ENCODE results near the gene FAM184A. TPM values are rescaled to one million over a fixed set of nuclear protein-coding genes. Genes with fewer than 3 reads are reported as not detected.

FAM184A gene
- total and polyA plus RNA-seq, 2 of the 13 experiments (the other 11 are each of a cell fraction or from before 2014, with no cell fraction given) = 7.0 to 18.0 TPM

DNA sequence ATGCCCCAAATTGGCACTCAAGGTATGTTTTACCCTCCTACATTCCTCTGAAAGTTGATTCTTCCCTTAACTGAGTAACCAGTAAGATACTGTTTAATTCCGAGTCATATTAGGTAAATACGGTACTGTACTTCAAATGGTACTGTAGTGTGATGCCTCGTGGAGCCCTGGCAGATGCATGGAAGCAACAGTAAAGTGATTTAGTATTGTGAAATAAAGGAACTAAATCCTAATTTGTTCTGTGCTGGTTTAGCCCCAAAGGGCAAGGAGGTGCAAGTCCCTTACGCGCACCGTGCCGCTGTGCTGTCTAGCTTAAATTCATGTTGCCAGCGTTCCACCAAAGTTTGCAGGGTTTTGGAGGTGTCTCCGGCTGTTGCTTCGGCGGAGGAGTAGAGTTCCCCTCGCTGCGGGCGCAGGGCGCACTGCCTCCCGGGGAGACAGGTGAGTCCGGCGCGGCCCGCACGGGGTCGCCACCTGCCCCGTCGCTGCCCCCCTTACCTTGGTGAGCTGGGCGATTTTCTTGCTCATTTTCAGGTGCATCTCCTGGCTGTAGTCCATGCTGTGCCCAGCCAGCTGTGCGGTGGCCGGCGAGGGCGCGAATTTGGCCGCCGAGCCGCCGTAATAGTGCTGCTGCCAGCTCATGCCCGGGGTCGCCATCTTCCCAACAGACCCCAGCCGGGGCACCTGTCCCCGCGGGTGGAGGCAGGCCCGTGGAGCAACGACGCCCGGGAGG lies 655 bp downstream of the FAM184A start (continued):
- TF ChIP-seq, protein P1, sequence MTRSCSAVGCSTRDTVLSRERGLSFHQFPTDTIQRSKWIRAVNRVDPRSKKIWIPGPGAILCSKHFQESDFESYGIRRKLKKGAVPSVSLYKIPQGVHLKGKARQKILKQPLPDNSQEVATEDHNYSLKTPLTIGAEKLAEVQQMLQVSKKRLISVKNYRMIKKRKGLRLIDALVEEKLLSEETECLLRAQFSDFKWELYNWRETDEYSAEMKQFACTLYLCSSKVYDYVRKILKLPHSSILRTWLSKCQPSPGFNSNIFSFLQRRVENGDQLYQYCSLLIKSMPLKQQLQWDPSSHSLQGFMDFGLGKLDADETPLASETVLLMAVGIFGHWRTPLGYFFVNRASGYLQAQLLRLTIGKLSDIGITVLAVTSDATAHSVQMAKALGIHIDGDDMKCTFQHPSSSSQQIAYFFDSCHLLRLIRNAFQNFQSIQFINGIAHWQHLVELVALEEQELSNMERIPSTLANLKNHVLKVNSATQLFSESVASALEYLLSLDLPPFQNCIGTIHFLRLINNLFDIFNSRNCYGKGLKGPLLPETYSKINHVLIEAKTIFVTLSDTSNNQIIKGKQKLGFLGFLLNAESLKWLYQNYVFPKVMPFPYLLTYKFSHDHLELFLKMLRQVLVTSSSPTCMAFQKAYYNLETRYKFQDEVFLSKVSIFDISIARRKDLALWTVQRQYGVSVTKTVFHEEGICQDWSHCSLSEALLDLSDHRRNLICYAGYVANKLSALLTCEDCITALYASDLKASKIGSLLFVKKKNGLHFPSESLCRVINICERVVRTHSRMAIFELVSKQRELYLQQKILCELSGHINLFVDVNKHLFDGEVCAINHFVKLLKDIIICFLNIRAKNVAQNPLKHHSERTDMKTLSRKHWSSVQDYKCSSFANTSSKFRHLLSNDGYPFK (CRISPR knock-in tag; IDR thresholded peaks at IDR 0.05; ENCODE audit: borderline replicate concordance) = peak; percentile 62; the same call in 1 of the 2 replicates
- TF ChIP-seq ZNF335 (CRISPR knock-in tag; IDR thresholded peaks at IDR 0.05) = peak; percentile 67; the same call in 1 of the 2 replicates
- TF ChIP-seq MEF2D (CRISPR knock-in tag; IDR thresholded peaks at IDR 0.05) = peak; percentile 51; the same call in 1 of the 2 replicates
- TF ChIP-seq THYN1 (CRISPR knock-in tag; IDR thresholded peaks at IDR 0.05; ENCODE audit: borderline replicate concordance, low read depth) = no peak
- peak; percentile 41 for TF ChIP-seq ZNF232 (CRISPR knock-in tag; IDR thresholded peaks at IDR 0.05; ENCODE audit: borderline replicate concordance)
- TF ChIP-seq, protein P2, sequence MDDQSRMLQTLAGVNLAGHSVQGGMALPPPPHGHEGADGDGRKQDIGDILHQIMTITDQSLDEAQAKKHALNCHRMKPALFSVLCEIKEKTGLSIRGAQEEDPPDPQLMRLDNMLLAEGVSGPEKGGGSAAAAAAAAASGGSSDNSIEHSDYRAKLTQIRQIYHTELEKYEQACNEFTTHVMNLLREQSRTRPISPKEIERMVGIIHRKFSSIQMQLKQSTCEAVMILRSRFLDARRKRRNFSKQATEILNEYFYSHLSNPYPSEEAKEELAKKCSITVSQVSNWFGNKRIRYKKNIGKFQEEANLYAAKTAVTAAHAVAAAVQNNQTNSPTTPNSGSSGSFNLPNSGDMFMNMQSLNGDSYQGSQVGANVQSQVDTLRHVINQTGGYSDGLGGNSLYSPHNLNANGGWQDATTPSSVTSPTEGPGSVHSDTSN (CRISPR knock-in tag; IDR thresholded peaks at IDR 0.05; ENCODE audit: borderline replicate concordance) = 0 out of 2 replicates have a peak, but pooled peaks have one; percentile 55
- TF ChIP-seq, protein P3, sequence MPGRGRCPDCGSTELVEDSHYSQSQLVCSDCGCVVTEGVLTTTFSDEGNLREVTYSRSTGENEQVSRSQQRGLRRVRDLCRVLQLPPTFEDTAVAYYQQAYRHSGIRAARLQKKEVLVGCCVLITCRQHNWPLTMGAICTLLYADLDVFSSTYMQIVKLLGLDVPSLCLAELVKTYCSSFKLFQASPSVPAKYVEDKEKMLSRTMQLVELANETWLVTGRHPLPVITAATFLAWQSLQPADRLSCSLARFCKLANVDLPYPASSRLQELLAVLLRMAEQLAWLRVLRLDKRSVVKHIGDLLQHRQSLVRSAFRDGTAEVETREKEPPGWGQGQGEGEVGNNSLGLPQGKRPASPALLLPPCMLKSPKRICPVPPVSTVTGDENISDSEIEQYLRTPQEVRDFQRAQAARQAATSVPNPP (CRISPR knock-in tag; IDR thresholded peaks at IDR 0.05) = peak; percentile 9; the same call in 1 of the 2 replicates
- TF ChIP-seq, protein P4, sequence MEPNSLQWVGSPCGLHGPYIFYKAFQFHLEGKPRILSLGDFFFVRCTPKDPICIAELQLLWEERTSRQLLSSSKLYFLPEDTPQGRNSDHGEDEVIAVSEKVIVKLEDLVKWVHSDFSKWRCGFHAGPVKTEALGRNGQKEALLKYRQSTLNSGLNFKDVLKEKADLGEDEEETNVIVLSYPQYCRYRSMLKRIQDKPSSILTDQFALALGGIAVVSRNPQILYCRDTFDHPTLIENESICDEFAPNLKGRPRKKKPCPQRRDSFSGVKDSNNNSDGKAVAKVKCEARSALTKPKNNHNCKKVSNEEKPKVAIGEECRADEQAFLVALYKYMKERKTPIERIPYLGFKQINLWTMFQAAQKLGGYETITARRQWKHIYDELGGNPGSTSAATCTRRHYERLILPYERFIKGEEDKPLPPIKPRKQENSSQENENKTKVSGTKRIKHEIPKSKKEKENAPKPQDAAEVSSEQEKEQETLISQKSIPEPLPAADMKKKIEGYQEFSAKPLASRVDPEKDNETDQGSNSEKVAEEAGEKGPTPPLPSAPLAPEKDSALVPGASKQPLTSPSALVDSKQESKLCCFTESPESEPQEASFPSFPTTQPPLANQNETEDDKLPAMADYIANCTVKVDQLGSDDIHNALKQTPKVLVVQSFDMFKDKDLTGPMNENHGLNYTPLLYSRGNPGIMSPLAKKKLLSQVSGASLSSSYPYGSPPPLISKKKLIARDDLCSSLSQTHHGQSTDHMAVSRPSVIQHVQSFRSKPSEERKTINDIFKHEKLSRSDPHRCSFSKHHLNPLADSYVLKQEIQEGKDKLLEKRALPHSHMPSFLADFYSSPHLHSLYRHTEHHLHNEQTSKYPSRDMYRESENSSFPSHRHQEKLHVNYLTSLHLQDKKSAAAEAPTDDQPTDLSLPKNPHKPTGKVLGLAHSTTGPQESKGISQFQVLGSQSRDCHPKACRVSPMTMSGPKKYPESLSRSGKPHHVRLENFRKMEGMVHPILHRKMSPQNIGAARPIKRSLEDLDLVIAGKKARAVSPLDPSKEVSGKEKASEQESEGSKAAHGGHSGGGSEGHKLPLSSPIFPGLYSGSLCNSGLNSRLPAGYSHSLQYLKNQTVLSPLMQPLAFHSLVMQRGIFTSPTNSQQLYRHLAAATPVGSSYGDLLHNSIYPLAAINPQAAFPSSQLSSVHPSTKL (CRISPR knock-in tag; IDR thresholded peaks at IDR 0.05) = peak; percentile 55; the same call in 1 of the 2 replicates
- peak; percentile 92; the same call in 1 of the 2 replicates for TF ChIP-seq ZNF782 (CRISPR knock-in tag; IDR thresholded peaks at IDR 0.05; ENCODE audit: borderline replicate concordance)
- TF ChIP-seq ZNF460 (CRISPR knock-in tag; IDR thresholded peaks at IDR 0.05; ENCODE audit: borderline replicate concordance) = no peak
- TF ChIP-seq, protein P5, sequence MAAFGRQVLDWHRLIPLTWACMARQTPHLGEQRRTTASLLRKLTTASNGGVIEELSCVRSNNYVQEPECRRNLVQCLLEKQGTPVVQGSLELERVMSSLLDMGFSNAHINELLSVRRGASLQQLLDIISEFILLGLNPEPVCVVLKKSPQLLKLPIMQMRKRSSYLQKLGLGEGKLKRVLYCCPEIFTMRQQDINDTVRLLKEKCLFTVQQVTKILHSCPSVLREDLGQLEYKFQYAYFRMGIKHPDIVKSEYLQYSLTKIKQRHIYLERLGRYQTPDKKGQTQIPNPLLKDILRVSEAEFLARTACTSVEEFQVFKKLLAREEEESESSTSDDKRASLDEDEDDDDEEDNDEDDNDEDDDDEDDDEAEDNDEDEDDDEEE (CRISPR knock-in tag; IDR thresholded peaks at IDR 0.05) = peak; percentile 91; the same call in 1 of the 2 replicates
- TF ChIP-seq, protein P6, sequence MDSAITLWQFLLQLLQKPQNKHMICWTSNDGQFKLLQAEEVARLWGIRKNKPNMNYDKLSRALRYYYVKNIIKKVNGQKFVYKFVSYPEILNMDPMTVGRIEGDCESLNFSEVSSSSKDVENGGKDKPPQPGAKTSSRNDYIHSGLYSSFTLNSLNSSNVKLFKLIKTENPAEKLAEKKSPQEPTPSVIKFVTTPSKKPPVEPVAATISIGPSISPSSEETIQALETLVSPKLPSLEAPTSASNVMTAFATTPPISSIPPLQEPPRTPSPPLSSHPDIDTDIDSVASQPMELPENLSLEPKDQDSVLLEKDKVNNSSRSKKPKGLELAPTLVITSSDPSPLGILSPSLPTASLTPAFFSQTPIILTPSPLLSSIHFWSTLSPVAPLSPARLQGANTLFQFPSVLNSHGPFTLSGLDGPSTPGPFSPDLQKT (CRISPR knock-in tag; IDR thresholded peaks at IDR 0.05; ENCODE audit: borderline replicate concordance) = 0 out of 2 replicates have a peak, but pooled peaks have one; percentile 21
- peak; percentile 87 for TF ChIP-seq CBFB (CRISPR knock-in tag; IDR thresholded peaks at IDR 0.05)
- no peak for TF ChIP-seq ZNF569 (CRISPR knock-in tag; IDR thresholded peaks at IDR 0.05; ENCODE audit: borderline replicate concordance)
